ENCODE data around the gene PTPN14. TPM values are rescaled to one million over a fixed set of nuclear protein-coding genes. Genes with fewer than 3 reads are reported as not detected.

PTPN14 gene
- total RNA-seq, 2 donors from 2014 or later: 13.5 to 23.5 TPM

DNA sequence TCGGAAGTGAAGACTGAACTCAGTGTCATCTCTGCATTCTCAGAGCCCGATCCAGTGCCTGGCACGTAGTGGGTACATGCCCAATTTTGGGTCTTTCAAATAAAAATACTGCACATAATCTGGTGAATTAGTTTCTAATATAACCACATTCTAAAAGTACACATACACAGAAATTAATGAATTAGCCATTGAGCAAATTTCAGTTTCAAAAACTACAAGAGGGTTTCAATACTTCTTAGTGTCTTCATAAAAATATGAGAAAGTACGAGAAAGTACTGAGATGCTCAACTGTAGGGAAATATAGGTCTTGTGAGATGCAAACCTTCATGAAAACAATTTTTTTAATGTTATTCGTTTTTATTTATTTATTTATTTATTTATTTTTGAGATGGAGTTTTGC, 183.6 kb downstream of the PTPN14 start:
- DNase-seq (no peak), ATAC-seq (replicated peaks in 1 of 2) (no peak)
- H3K4me1 Mint-ChIP-seq (ENCODE audit: low read depth): no peaks in the 10 kb centered on the region
- peaks cover 22% of the 10 kb centered on the region for H3K27me3 Mint-ChIP-seq (ENCODE audit: low read depth)
- no peaks in the 10 kb centered on the region for H3K36me3 Mint-ChIP-seq (ENCODE audit: insufficient read depth in 2 of 2)
- no peak overlapping the region for H3K27ac Mint-ChIP-seq
- H3K4me3 Mint-ChIP-seq: no peak overlapping the region
- no peaks in the 10 kb centered on the region for H3K9me3 Mint-ChIP-seq

DNA sequence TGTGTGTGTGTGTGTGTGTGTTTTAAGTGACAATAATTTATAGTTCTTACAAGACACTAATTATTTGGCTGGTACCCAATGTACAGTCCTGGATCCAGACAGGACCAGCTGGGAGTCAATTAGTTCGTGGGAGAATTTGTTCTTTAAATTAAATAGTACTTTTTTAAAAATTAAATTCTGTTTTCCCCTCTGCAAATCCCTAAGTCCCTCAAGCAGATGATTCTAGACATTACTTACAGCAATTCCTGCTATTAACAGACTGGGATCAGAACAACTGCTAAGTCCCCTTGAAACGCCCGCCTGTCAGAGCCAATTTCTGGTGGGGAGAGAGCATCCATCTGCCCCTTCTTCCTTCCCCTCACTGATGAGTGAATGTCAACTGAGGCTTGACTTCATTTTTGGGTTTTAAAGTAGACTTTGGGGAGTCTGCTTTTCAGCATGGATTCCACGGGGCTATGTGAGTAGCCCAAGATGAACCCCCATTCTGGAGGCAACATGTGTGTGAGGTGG, 186.6 kb downstream of the PTPN14 start:
- DNase-seq: no peak
- Mint-ChIP-seq H3K36me3 (ENCODE audit: insufficient read depth in 2 of 2) (peaks cover 0 to 3% of the 10 kb centered on the region in 2 donors), H3K27me3 (ENCODE audit: low read depth) (peaks cover 31% of the 10 kb centered on the region), H3K4me3 (no peak overlapping the region), H3K9me3 (peaks cover 1 to 3% of the 10 kb centered on the region in 2 donors), H3K4me1 (ENCODE audit: low read depth) (peaks cover 15% of the 10 kb centered on the region), H3K27ac (no peak overlapping the region)
- no peak for ATAC-seq (replicated peaks in 1 of 2)

DNA sequence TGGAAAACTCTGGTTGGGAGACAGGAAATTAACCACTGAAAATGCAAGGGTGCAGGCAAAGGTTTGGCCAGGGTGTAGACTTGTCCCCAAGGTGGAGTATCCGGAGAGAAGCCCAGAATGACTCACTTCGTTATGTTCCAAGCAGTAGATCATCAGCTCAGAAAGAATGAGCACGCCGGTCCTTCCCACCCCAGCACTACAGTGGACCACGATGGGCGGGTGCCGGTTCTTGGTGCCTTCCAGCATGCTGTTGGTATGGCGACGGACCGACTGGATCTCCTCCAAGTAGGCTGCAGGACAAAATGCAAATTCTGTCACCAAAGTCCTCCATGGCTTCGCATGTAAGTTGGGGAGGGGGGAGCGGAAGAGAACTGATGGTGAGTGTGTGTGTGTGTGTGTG, 187.0 kb downstream of the PTPN14 start:
- Mint-ChIP-seq H3K27me3 (ENCODE audit: low read depth) (peaks cover 31% of the 10 kb centered on the region), H3K4me1 (ENCODE audit: low read depth) (peaks cover 15% of the 10 kb centered on the region), H3K9me3 (peaks cover 1 to 3% of the 10 kb centered on the region in 2 donors), H3K36me3 (ENCODE audit: insufficient read depth in 2 of 2) (peaks cover 0 to 3% of the 10 kb centered on the region in 2 donors), H3K4me3 (no peak overlapping the region), H3K27ac (no peak overlapping the region)
- no peak for DNase-seq
- ATAC-seq (replicated peaks in 1 of 2): no peak

DNA sequence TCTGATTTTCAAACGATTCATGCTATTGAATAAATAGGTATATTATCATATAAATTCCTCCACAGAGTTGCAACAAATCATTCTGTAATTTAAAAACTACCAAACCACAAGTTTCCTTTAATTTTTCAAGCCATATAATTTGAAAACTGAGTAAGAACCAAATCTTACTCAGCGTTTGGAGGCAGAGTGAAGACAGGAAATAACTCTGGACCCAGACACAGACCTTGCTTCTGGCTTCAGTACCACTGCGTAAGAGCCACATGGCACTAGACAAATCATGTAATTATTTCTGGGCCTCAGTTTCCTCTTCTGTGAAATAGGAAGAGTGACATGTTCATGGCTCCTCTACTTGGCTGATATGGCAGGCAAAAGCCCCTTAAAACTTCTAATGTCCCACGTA, 188.0 kb downstream of the PTPN14 start:
- Mint-ChIP-seq H3K27ac (no peak overlapping the region), H3K4me1 (ENCODE audit: low read depth) (peaks cover 15% of the 10 kb centered on the region), H3K4me3 (no peak overlapping the region), H3K9me3 (peaks cover 1 to 3% of the 10 kb centered on the region in 2 donors), H3K36me3 (ENCODE audit: insufficient read depth in 2 of 2) (peaks cover 0 to 3% of the 10 kb centered on the region in 2 donors), H3K27me3 (ENCODE audit: low read depth) (peaks cover 31% of the 10 kb centered on the region)
- no peak for ATAC-seq (replicated peaks in 1 of 2)
- DNase-seq: no peak

DNA sequence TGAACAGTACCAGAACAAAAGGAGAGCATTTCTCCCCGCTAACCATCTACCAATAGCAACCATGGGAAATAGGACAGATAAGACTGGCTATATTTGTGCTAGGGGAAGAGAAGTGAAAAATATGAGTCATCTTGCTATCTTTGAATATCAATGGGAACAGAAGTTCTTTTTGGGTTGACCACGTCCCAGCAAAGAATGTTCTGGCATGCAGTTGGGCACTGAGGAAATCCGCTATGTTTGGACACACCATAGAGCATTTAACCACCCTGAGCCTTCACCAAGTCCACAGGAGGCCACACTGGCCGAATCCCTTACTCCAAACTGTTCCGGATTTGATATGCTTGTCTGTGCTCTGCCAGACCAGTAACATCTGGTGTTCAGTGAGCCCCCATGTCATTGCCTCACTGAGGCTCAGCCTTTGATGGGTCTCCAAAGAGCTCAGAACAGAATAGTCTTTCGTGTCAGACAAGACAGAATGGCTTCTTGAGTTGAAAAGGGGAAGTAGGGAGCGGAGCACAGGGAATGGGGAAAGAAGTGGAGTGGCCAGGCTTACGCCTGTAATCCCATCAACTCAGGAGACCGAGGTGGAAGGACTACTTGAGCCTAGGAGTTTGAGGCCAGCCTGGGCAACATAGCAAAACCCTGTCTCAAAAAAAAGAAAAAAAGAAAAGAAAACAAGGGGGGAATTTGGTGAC, 189.1 kb downstream of the PTPN14 start:
- Mint-ChIP-seq H3K27me3 (ENCODE audit: low read depth) (peaks cover 35% of the 10 kb centered on the region), H3K9me3 (peaks cover 1 to 3% of the 10 kb centered on the region in 2 donors), H3K36me3 (ENCODE audit: insufficient read depth in 2 of 2) (peaks cover 0 to 3% of the 10 kb centered on the region in 2 donors), H3K27ac (no peak overlapping the region), H3K4me3 (no peak overlapping the region), H3K4me1 (ENCODE audit: low read depth) (peaks cover 15% of the 10 kb centered on the region)
- DNase-seq: no peak
- no peak for ATAC-seq (replicated peaks in 1 of 2)

DNA sequence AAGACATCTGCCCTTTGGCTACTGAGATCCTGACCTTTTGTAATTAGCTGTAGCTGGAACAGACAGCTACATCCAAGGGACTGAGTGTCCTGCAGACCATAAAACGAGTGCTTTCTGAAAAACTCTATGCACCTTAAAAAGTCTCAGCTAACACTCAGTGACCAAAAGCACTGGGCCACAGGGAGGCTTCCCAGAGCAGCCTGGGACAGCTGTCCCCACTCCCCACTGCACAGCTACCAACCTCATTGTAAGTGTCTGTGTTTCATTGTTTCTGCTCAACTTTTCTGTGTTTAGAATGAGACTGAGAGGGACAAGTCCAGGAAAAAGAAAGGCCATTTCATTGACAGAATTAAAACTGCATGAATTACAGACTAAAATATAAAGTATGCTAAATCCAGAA, 189.8 kb downstream of the PTPN14 start:
- no peak overlapping the region for H3K27ac Mint-ChIP-seq

DNA sequence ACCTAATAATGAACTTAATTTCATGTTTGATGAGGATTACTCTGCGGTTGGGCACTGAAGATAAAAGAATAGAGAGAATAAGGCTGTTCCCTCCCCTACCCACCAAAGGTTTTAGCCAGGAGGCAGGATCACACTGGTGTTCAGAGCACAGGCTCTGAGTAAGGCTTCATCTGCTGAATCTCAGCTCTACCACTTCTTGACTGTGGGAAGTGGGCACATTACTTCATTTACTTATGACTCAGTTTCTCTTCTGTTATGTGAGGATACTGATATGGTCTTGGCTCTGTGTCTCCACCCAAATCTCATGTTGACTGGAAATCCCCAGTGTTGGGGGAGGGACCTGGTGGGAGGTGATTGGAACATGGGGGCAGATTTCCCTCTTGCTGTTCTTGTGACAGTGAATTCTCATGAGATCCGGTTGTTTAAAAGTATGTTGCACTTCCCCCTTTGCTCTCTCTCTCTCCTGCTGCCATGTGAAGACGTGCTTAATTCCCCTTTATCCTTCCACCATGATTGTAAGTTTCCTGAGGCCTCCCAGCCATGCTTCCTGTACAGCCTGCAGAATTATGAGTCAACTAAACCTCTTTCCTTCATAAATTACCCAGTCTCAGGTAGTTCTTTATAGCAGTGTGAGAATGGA, 190.8 kb downstream of the PTPN14 start:
- Mint-ChIP-seq H3K36me3 (ENCODE audit: insufficient read depth in 2 of 2) (peaks cover 1 to 5% of the 10 kb centered on the region in 2 donors), H3K27ac (no peak overlapping the region), H3K4me3 (no peak overlapping the region), H3K4me1 (ENCODE audit: low read depth) (peaks cover 15% of the 10 kb centered on the region), H3K27me3 (ENCODE audit: low read depth) (peaks cover 39% of the 10 kb centered on the region), H3K9me3 (peaks cover 1 to 3% of the 10 kb centered on the region in 2 donors)
- ATAC-seq (replicated peaks in 1 of 2): peak in 1 of 2 donors; percentile 71
- DNase-seq: no peak

More for the DNA sequence above, 189.8 kb downstream of the PTPN14 start:
- H3K4me1 Mint-ChIP-seq (ENCODE audit: low read depth): peaks cover 15% of the 10 kb centered on the region
- peaks cover 1 to 3% of the 10 kb centered on the region in 2 donors for H3K36me3 Mint-ChIP-seq (ENCODE audit: insufficient read depth in 2 of 2)
- H3K4me3 Mint-ChIP-seq: no peak overlapping the region
- peaks cover 39% of the 10 kb centered on the region for H3K27me3 Mint-ChIP-seq (ENCODE audit: low read depth)
- peaks cover 1 to 3% of the 10 kb centered on the region in 2 donors for H3K9me3 Mint-ChIP-seq
- ATAC-seq (replicated peaks in 1 of 2): no peak
- DNase-seq: no peak

DNA sequence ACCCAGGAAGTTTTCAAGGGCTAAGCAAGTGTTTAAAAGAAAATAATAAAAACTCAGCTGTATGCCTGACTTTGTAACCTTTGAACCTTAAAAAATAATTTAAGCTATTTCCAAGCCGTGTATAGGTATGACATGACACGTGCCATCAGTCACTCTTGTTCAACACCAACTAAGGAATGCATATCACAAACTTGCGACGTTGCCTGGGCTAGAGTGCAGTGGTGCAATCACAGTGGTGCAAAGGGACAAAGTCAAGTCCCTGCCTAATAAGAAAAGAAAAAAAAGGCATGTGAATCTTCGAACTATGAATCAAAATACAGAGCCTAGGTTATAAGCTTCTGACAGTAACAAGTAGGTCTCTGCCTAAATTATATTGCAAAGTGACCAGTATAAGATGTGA, 191.3 kb downstream of the PTPN14 start:
- Mint-ChIP-seq H3K27ac (no peak overlapping the region), H3K36me3 (ENCODE audit: insufficient read depth in 2 of 2) (peaks cover 1 to 5% of the 10 kb centered on the region in 2 donors), H3K4me3 (no peak overlapping the region), H3K4me1 (ENCODE audit: low read depth) (peaks cover 15% of the 10 kb centered on the region), H3K9me3 (peaks cover 1 to 3% of the 10 kb centered on the region in 2 donors), H3K27me3 (ENCODE audit: low read depth) (peaks cover 39% of the 10 kb centered on the region)
- DNase-seq (no peak), ATAC-seq (replicated peaks in 1 of 2) (no peak)

DNA sequence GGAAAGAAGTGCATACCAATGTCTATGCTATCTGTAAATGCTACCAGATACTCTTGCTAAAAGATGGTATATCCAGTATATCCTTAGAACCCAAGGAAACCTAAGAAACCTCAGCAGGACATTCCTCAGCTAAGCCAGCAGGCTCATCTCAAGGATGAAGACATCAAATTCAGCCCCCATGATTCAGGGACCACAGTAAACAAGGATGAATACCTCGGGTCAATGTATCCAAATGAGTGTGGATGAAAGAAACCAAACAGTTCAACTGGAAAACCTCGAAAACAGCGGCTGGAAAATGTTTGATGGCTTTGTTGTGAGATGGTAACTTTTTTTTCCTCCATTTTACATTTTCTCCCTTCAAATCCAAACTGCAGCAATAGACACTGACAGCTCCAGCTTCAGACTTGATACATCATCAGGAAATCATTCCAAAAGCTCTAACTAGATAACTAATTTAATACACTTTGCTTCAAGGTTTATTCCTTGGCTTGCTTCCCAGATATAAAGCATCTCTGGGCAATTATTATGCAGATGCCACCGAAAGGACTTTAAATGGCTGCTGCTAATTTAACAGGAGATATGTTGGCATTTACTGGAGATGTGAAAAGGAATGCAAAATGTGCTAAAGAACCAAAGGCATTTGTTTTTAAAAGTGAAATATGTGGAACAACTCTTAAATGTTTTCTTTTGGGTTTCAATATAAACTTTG, 196.8 kb downstream of the PTPN14 start:
- Mint-ChIP-seq H3K9me3 (no peaks in the 10 kb centered on the region), H3K27me3 (ENCODE audit: low read depth) (peaks cover 13% of the 10 kb centered on the region), H3K4me1 (ENCODE audit: low read depth) (no peaks in the 10 kb centered on the region), H3K27ac (no peak overlapping the region), H3K36me3 (ENCODE audit: insufficient read depth in 2 of 2) (peaks cover 1 to 3% of the 10 kb centered on the region in 2 donors), H3K4me3 (no peak overlapping the region)
- no peak for DNase-seq
- no peak for ATAC-seq (replicated peaks in 1 of 2)

DNA sequence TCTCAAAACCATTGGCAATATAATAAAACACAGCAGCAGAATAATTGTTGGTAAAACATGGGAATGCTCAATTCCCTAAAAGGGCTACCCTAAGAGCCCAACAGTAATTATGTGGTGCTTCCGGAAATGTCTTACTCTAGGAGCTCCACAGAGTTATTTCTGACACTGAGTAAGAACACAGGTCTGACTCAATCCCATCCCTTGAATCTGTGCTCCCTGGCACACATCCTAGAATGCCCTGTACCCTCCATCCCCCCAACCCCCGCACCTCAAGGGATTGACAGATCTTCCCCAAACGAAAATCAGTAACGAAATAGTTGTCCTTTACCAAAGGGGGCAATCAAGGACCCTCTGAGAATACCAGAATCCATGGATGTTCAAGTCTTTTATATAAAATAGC, 198.6 kb downstream of the PTPN14 start:
- peaks cover 12% of the 10 kb centered on the region for H3K27me3 Mint-ChIP-seq (ENCODE audit: low read depth)
- no peaks in the 10 kb centered on the region for H3K4me1 Mint-ChIP-seq (ENCODE audit: low read depth)
- DNase-seq (no peak), ATAC-seq (replicated peaks in 1 of 2) (no peak)
- no peak overlapping the region for H3K4me3 Mint-ChIP-seq
- no peak overlapping the region for H3K27ac Mint-ChIP-seq
- H3K9me3 Mint-ChIP-seq: no peaks in the 10 kb centered on the region
- H3K36me3 Mint-ChIP-seq (ENCODE audit: insufficient read depth in 2 of 2): peaks cover 1 to 3% of the 10 kb centered on the region in 2 donors

DNA sequence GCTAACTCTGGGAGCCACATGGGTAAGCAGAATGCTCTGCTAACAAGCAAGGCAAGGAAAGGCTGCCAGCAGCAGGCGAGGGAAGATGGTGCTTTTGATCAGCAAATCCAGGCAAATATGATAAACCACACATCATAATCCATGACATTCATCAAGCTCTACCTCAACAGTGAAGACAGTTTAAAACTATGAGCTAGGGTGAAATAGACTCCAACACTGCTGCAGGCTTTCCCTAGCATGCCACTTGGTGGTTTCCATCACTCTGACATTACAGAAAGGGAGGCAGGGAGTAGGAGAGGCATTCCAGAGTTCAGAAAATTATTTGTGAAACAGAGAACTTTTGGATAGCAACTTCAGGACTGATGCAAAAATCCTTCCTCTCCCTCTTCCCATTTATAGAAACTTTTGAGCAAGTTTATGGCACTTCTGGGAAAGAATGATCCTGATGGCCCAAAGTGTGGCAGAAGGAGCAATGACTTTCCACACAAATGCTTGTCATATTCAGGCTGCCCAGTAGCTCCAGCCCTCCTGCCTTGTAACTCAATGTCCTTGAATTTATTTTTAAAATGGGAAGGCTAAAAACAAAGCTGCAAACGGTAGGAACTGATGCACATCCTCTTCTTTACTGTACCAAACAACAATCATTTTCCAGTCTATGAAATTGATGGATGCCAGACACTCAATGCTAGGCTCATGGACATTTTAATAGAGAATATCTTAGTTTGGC, 199.7 kb downstream of the PTPN14 start:
- no peak for DNase-seq
- Mint-ChIP-seq H3K9me3 (no peaks in the 10 kb centered on the region), H3K36me3 (ENCODE audit: insufficient read depth in 2 of 2) (peaks cover 0 to 3% of the 10 kb centered on the region in 2 donors), H3K4me1 (ENCODE audit: low read depth) (no peaks in the 10 kb centered on the region), H3K27ac (no peak overlapping the region), H3K4me3 (no peak overlapping the region), H3K27me3 (ENCODE audit: low read depth) (peaks cover under 1% of the 10 kb centered on the region)
- no peak for ATAC-seq (replicated peaks in 1 of 2)

DNA sequence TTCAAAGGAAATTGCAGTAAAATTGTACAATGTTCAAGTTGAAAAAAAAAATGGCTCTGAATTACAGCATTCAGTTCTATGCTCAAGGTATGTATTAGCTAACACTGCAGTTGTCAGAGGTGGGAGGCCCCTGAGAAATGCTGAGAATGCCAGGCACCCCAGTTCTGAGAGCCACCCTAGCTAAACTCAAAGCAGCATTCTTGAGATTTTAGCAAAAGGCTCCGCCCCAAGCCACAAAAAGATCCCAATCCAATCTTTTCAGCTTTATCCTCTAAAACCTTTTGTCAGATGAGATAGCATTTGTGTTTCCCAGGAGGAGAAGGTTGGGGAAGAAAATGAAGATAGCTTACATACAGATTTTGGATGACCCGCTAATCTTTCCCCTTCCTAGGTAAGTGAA, 201.6 kb downstream of the PTPN14 start:
- H3K4me3 Mint-ChIP-seq: no peak overlapping the region
- H3K36me3 Mint-ChIP-seq (ENCODE audit: insufficient read depth in 2 of 2): peaks cover 3 to 7% of the 10 kb centered on the region in 2 donors
- ATAC-seq (replicated peaks in 1 of 2) (no peak), DNase-seq (no peak)
- peaks cover 3% of the 10 kb centered on the region in 2 donors for H3K9me3 Mint-ChIP-seq
- no peaks in the 10 kb centered on the region for H3K27me3 Mint-ChIP-seq (ENCODE audit: low read depth)
- H3K4me1 Mint-ChIP-seq (ENCODE audit: low read depth): no peaks in the 10 kb centered on the region
- H3K27ac Mint-ChIP-seq: no peak overlapping the region

All from activated T-cell treated with anti-CD3 and anti-CD28 coated beads, Interleukin-2, amount 50 U/mL, for 72 hours (primary cell).